ENCODE data around the gene GTF2A2. TPM values are rescaled to one million over a fixed set of nuclear protein-coding genes. Genes with fewer than 3 reads are reported as not detected.

GTF2A2 gene
- total and polyA plus RNA-seq, 4 donors, result 33.5 to 121 (median 67.4) TPM

DNA sequence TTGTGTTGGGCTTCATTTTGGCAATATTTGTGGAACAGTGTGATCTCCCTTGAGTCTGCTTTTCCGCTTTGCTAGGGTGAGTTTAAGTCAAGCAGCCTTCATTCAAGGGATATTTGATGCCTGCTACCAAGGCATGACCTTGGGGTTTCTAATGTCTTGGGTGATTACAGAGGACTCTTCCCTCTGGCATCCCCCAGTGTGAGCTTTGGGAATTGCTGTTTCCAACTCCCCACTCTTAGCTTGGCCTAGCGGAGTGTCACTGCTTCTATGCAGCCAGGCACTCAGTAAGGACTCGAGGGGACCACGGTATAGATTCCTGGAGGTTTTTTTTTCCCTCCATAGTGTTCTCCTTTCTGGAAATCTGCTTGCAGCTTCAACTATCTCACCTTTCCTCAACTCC is 24.6 kb downstream of the GTF2A2 start:
- no peak for ATAC-seq (ENCODE audit: insufficient read depth, low FRiP score)

DNA sequence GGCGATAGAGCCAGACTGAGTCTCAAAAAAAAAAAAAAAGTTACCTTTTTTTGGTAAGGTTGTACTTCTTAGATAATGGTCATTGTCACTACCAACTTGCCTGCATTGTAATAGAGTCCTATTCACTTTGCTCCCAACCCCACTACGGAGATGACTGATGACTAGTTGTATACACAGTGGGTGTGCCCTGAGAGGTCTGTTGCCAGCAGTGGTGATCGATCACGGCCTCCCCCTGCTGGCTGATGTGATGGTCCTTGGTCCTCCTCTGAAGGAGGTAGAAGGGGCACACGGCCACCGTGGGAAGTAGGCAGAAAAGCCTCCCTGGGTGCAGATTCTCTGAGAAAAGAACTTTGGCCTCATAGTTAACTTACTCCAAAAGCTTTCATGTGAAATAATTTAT is 35.0 kb downstream of the GTF2A2 start:
- no peak for ATAC-seq (ENCODE audit: insufficient read depth, low FRiP score)
- peaks cover 0 to 2% (median 0%) of the 10 kb centered on the region in 4 donors for H3K9me3 ChIP-seq (ENCODE audit: control insufficient read depth in 4 of 4, insufficient read depth in 3 of 4, low read length in 3 of 4)
- no peak overlapping the region for H3K27ac ChIP-seq (ENCODE audit: low read depth in 1 of 2, low read length in 1 of 2)
- no peak overlapping the region for H3K4me3 ChIP-seq
- H3K4me1 ChIP-seq (ENCODE audit: control insufficient read depth in 5 of 5, insufficient read depth in 5 of 5, low read length in 5 of 5), result no peaks in the 10 kb centered on the region
- no peak for DNase-seq
- no peak overlapping the region for H3K9ac ChIP-seq (ENCODE audit: insufficient read depth in 1 of 2, low read length in 2 of 2)
- WGBS, 2 donors, result 23 to 30% methylated on average over 6 of the region's 6 CpGs
- H3K36me3 ChIP-seq (ENCODE audit: control insufficient read depth in 4 of 4, insufficient read depth in 4 of 4, low read length in 4 of 4), result no peaks in the 10 kb centered on the region
- H3K27me3 ChIP-seq (ENCODE audit: control insufficient read depth in 3 of 3, insufficient read depth in 3 of 3, low read length in 2 of 3), result no peaks in the 10 kb centered on the region
- TF ChIP-seq CTCF (IDR thresholded peaks at IDR 0.05; ENCODE audit: control extremely low read depth, extremely low read depth), result no peak

More for the DNA sequence above, 24.6 kb downstream of the GTF2A2 start:
- WGBS, 2 donors, result 64 to 72% methylated on average over 4 of the region's 4 CpGs
- H3K27ac ChIP-seq (ENCODE audit: low read depth in 1 of 2, low read length in 1 of 2), result no peak overlapping the region
- H3K9ac ChIP-seq (ENCODE audit: insufficient read depth in 1 of 2, low read length in 2 of 2), result no peak overlapping the region
- H3K4me1 ChIP-seq (ENCODE audit: control insufficient read depth in 5 of 5, insufficient read depth in 5 of 5, low read length in 5 of 5), result no peaks in the 10 kb centered on the region
- H3K9me3 ChIP-seq (ENCODE audit: control insufficient read depth in 4 of 4, insufficient read depth in 3 of 4, low read length in 3 of 4), result no peaks in the 10 kb centered on the region
- H3K4me3 ChIP-seq, result no peak overlapping the region
- no peaks in the 10 kb centered on the region for H3K27me3 ChIP-seq (ENCODE audit: control insufficient read depth in 3 of 3, insufficient read depth in 3 of 3, low read length in 2 of 3)
- TF ChIP-seq CTCF (IDR thresholded peaks at IDR 0.05; ENCODE audit: control extremely low read depth, extremely low read depth), result no peak
- DNase-seq, result no peak
- peaks cover 0 to 2% (median 0%) of the 10 kb centered on the region in 4 donors for H3K36me3 ChIP-seq (ENCODE audit: control insufficient read depth in 4 of 4, insufficient read depth in 4 of 4, low read length in 4 of 4)

- 83 to 86% methylated on average over 4 of the region's 4 CpGs for WGBS, 2 donors
- Histone ChIP-seq H3K36me3 (ENCODE audit: control insufficient read depth in 4 of 4, insufficient read depth in 4 of 4, low read length in 4 of 4) (no peaks in the 10 kb centered on the region), H3K4me1 (ENCODE audit: control insufficient read depth in 5 of 5, insufficient read depth in 5 of 5, low read length in 5 of 5) (peaks cover 0 to 4% (median 0%) of the 10 kb centered on the region in 5 donors), H3K9ac (ENCODE audit: insufficient read depth in 1 of 2, low read length in 2 of 2) (no peak overlapping the region), H3K27ac (ENCODE audit: low read depth in 1 of 2, low read length in 1 of 2) (no peak overlapping the region), H3K9me3 (ENCODE audit: control insufficient read depth in 4 of 4, insufficient read depth in 3 of 4, low read length in 3 of 4) (peaks cover 0 to 2% (median 0%) of the 10 kb centered on the region in 4 donors), H3K27me3 (ENCODE audit: control insufficient read depth in 3 of 3, insufficient read depth in 3 of 3, low read length in 2 of 3) (no peaks in the 10 kb centered on the region), H3K4me3 (no peak overlapping the region)
- no peak for TF ChIP-seq CTCF (IDR thresholded peaks at IDR 0.05; ENCODE audit: control extremely low read depth, extremely low read depth)
- no peak for DNase-seq
- ATAC-seq (ENCODE audit: insufficient read depth, low FRiP score), result no peak
Observed at GRCh38 chr15:59618406-59618805, 38.9 kb downstream of the GTF2A2 start.

DNA sequence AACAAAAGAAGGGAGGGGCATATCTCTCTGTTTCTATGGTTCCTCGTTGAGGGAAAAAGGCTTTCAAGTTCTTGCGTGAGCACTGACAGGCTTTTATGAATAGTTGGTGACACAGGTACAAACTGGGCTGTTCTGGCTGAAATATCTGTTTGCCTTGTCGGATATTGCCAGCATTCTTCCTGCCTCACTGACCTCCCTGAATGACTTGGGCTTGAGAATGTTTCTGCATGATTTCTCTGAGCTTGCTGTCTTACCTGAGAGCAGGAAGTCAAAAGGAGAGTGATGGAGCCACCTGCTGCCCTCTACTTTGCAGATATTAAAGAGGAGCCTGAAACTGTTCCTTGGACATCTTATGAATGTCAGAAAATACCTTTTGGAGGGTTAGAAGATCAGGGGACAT is 40.9 kb downstream of the GTF2A2 start:
- H3K27ac ChIP-seq (ENCODE audit: low read depth in 1 of 2, low read length in 1 of 2), result no peak overlapping the region
- no peak for TF ChIP-seq CTCF (IDR thresholded peaks at IDR 0.05; ENCODE audit: control extremely low read depth, extremely low read depth)
- H3K4me3 ChIP-seq, result no peak overlapping the region
- no peaks in the 10 kb centered on the region for H3K36me3 ChIP-seq (ENCODE audit: control insufficient read depth in 4 of 4, insufficient read depth in 4 of 4, low read length in 4 of 4)
- H3K9me3 ChIP-seq (ENCODE audit: control insufficient read depth in 4 of 4, insufficient read depth in 3 of 4, low read length in 3 of 4), result peaks cover 0 to 2% (median 0%) of the 10 kb centered on the region in 4 donors
- H3K27me3 ChIP-seq (ENCODE audit: control insufficient read depth in 3 of 3, insufficient read depth in 3 of 3, low read length in 2 of 3), result no peaks in the 10 kb centered on the region
- H3K9ac ChIP-seq (ENCODE audit: insufficient read depth in 1 of 2, low read length in 2 of 2), result no peak overlapping the region
- peaks cover 0 to 4% (median 0%) of the 10 kb centered on the region in 5 donors for H3K4me1 ChIP-seq (ENCODE audit: control insufficient read depth in 5 of 5, insufficient read depth in 5 of 5, low read length in 5 of 5)
- no peak for ATAC-seq (ENCODE audit: insufficient read depth, low FRiP score)
- WGBS, 2 donors, result 65 to 74% methylated on average over 3 of the region's 3 CpGs
- no peak for DNase-seq
